K562 (cell line): ENCODE data around the gene NABP1. TPM values are rescaled to one million over a fixed set of nuclear protein-coding genes. Genes with fewer than 3 reads are reported as not detected.

Experiments
- ATAC-seq: fragments of 200-7000 bp; cut with Tn5 transposase; 3 replicates; pipeline ENCODE4 v1.9.1; 2020; ENCODE audit warnings: moderate library complexity
- BruUV-seq: library from RNA; stranded (reverse); fragments of 400-500 nt; replicated peaks from 2 replicates; lab custom pipeline; 2021; lab: Mats Ljungman, UMichigan
- CTCF ChIA-PET: fragments of 300-600 bp; formaldehyde crosslinking; extraction: SDS; loops from one replicate; lab custom pipeline; 2021; ENCODE audit warnings: low intra/inter-chr PET ratio; lab: Yijun Ruan, JAX
- POLR2A ChIA-PET: fragments of 300-600, 350-650 bp; sonication (Branson Sonifier 250); formaldehyde crosslinking; extraction: SDS; loops from one replicate; lab custom pipeline; 2021; ENCODE audit warnings: antibody characterized with exemption, inconsistent platforms; lab: Yijun Ruan, JAX
- DNase-seq, 4 experiments: peaks; one replicate each; pipeline versions ENCODE4 v3.0.0 to v3.0.0-alpha.2; 2011 to 2018; ENCODE audit warnings: low spot score in 3 of 4, mixed read lengths in 3 of 4; ENCODE audit errors: extremely low read depth in 1 of 4
- FAIRE-seq: peaks from 2 replicates; lab custom pipeline; 2011; peaks lifted over from hg19 to GRCh38; lab: Jason Lieb, UNC
- H2AFZ ChIP-seq: 2 replicates; pipeline ENCODE4 v1.6.0; 2011; ENCODE audit warnings: low read depth, low read length, control low read depth, inconsistent platforms
- H3K27ac ChIP-seq: fragments of 200-600 bp; 3 replicates; pipeline ENCODE4 v1.8.0; 2011; ENCODE audit warnings: low read depth, mild to moderate bottlenecking, control low read depth, inconsistent platforms, low read length, moderate library complexity, mixed read lengths; ENCODE audit errors: extremely low read depth
- H3K27me3 ChIP-seq, 2 experiments: fragments of 300-600 bp in 1 of 2; 2 replicates in 1 of 2; 3 replicates in 1 of 2; pipeline versions ENCODE4 v1.6.0 to v1.8.0; 2011; ENCODE audit warnings: inconsistent platforms in 2 of 2, low read length in 2 of 2, mild to moderate bottlenecking in 1 of 2, mixed read lengths in 1 of 2, moderate library complexity in 1 of 2; ENCODE audit not compliant: control insufficient read depth in 2 of 2, insufficient read depth in 2 of 2
- H3K36me3 ChIP-seq: fragments of 300-600 bp; 3 replicates; pipeline ENCODE4 v1.8.0; 2011; ENCODE audit warnings: mild to moderate bottlenecking, low read length, inconsistent platforms; ENCODE audit not compliant: control insufficient read depth, insufficient read depth
- H3K4me1 ChIP-seq, 2 experiments: fragments of 200-600 bp in 1 of 2; replicated peaks in 1 of 2; 2 replicates in 1 of 2; 3 replicates in 1 of 2; pipeline versions ENCODE4 v1.5.1 to v1.8.0; 2011; ENCODE audit warnings: inconsistent platforms in 2 of 2, low read length in 2 of 2, mild to moderate bottlenecking in 1 of 2, mixed read lengths in 1 of 2, moderate library complexity in 1 of 2; ENCODE audit not compliant: control insufficient read depth in 2 of 2, insufficient read depth in 2 of 2
- H3K4me2 ChIP-seq: 2 replicates; pipeline ENCODE4 v1.6.1; 2011; ENCODE audit warnings: low read length, control low read depth, inconsistent platforms, mixed read lengths; ENCODE audit not compliant: insufficient read depth
- H3K4me3 ChIP-seq: fragments of 200-600 bp; sonication (generic), shearing (Covaris generic); 2 replicates; pipeline ENCODE4 v1.5.1; 2016; ENCODE audit warnings: control low read depth, inconsistent platforms
- H3K79me2 ChIP-seq: fragments of 200-600 bp; 3 replicates; pipeline ENCODE4 v1.8.0; 2011; ENCODE audit warnings: low read length, inconsistent platforms; ENCODE audit not compliant: control insufficient read depth, insufficient read depth
- H3K9ac ChIP-seq, 2 experiments: 2 replicates each; pipeline versions ENCODE4 v1.6.0 to v1.6.1; 2011; ENCODE audit warnings: low read depth in 2 of 2, low read length in 2 of 2, control low read depth in 1 of 2, inconsistent platforms in 1 of 2, mild to moderate bottlenecking in 1 of 2, mixed read lengths in 1 of 2; ENCODE audit not compliant: insufficient read depth in 1 of 2
- H3K9me1 ChIP-seq: one replicate; pipeline ENCODE4 v1.6.0; 2011; ENCODE audit warnings: inconsistent platforms, mild to moderate bottlenecking, low read length, moderate library complexity; ENCODE audit not compliant: control insufficient read depth, insufficient read depth
- H3K9me3 ChIP-seq: replicated peaks from 2 replicates; pipeline ENCODE4 v1.5.1; 2011; ENCODE audit warnings: low read depth, low read length, inconsistent platforms; ENCODE audit not compliant: control insufficient read depth, insufficient read depth
- H4K20me1 ChIP-seq: replicated peaks from 2 replicates; pipeline ENCODE4 v1.6.1; 2011; ENCODE audit warnings: low read length, inconsistent platforms, mixed read lengths; ENCODE audit not compliant: control insufficient read depth, insufficient read depth
- BRD4 ChIP-seq: fragments of 200-600 bp; sonication (generic); IDR thresholded peaks from 2 replicates; pipeline ENCODE4 v1.6.1; 2017; ENCODE audit warnings: inconsistent platforms
- C11orf30 ChIP-seq: fragments of 450-650 bp; IDR thresholded peaks from 2 replicates; pipeline ENCODE4 v1.6.1; 2016; ENCODE audit warnings: low read depth, mild to moderate bottlenecking
- CEBPG ChIP-seq, 3 experiments: fragments of 200-800 bp in 1 of 3; sonication (Bioruptor generic) in 1 of 3; sonication (generic) in 1 of 3; formaldehyde crosslinking in 1 of 3; IDR thresholded peaks in 2 of 3; conservative IDR thresholded peaks in 1 of 3; 2 replicates each; pipeline versions ENCODE4 v1.6.1 to v1.8.0; 2016 to 2022; ENCODE audit warnings: missing compliant biosample characterization in 2 of 3, missing genetic modification characterization in 2 of 3, mild to moderate bottlenecking in 1 of 3, missing genetic modification reagents in 1 of 3
- GTF2E2 ChIP-seq: fragments of 200-800 bp; sonication (Bioruptor generic); IDR thresholded peaks from 2 replicates; pipeline ENCODE4 v1.6.1; 2016; ENCODE audit warnings: missing genetic modification characterization, missing compliant biosample characterization
- NEUROD1 ChIP-seq: fragments of 150-350 bp; IDR thresholded peaks from 2 replicates; pipeline ENCODE4 v1.6.1; 2014; ENCODE audit warnings: borderline replicate concordance, low read length, low read depth; ENCODE audit not compliant: partially characterized antibody
- NFIX ChIP-seq: fragments of 250-450 bp; sonication (Bioruptor Pico); IDR thresholded peaks from 2 replicates; pipeline ENCODE4 v1.4.0; 2020; ENCODE audit warnings: low read depth, mild to moderate bottlenecking, moderate library complexity
- POU5F1 ChIP-seq: fragments of 150-350 bp; IDR thresholded peaks from 2 replicates; pipeline ENCODE4 v1.6.1; 2014; ENCODE audit warnings: borderline replicate concordance, low read length, low read depth, mild to moderate bottlenecking; ENCODE audit not compliant: partially characterized antibody
- SMARCE1 ChIP-seq: fragments of 450-650 bp; IDR thresholded peaks from 2 replicates; pipeline ENCODE4 v1.7.1; 2016; ENCODE audit warnings: mild to moderate bottlenecking
- WHSC1 ChIP-seq: IDR thresholded peaks from one replicate; pipeline ENCODE4 v1.6.1; 2012; ENCODE audit warnings: low read length, control low read depth, inconsistent platforms
- ZNF184 ChIP-seq: sonication (generic); formaldehyde crosslinking; IDR thresholded peaks from 2 replicates; pipeline ENCODE4 v1.5.0; 2020; ENCODE audit warnings: missing genetic modification reagents
- ZNF79 ChIP-seq: fragments of 250-450 bp; sonication (Bioruptor Pico); IDR thresholded peaks from 2 replicates; pipeline ENCODE4 v1.4.0; 2020; ENCODE audit warnings: low read depth, mild to moderate bottlenecking, moderate library complexity
- WGBS: fragments of 100-300 bp; shearing (Covaris generic); methylation state at CpG from one replicate; pipeline ENCODE4 v1.1.6; 2016; ENCODE audit warnings: low coverage, mixed read lengths; ENCODE audit not compliant: insufficient coverage; ENCODE audit errors: missing lambda C conversion rate; 5-methylcytosine and 5-hydroxymethylcytosine counted together
- in situ Hi-C: fragments of 300-500 bp; cut with MboI; formaldehyde crosslinking; loops from 4 replicates; pipeline ENCODE4 v1.15.0; 2018; ENCODE audit warnings: inconsistent platforms, mixed read lengths
- intact Hi-C: fragments of 100-400 bp; cut with micrococcal nuclease; formaldehyde crosslinking; loops from 2 replicates; pipeline ENCODE4 v1.14.2; 2022
- polyA plus RNA-seq, 8 experiments: library from polyadenylated mRNA; depleted of rRNA in 4 of 8; stranded (reverse) in 5 of 8; unstranded in 3 of 8; fragments of >200 nt; fragmentation: Nextera tagmentation in 2 of 8; fragmentation: Illumina TruSeq in 1 of 8; extraction: Ambion mirVana in 2 of 8; extraction: Trizol in 1 of 8; gene quantifications; 2 replicates each; pipeline versions ENCODE4 v1.2.1 to v1.2.3, GENCODE V29; 2011 to 2014; ENCODE audit warnings: inconsistent platforms in 1 of 8, missing spikeins in 1 of 8
- total RNA-seq, 7 experiments: library from RNA; depleted of rRNA in 6 of 7; stranded (reverse); fragments of >200 nt in 6 of 7; fragmentation: Illumina TruSeq in 2 of 7; extraction: Trizol in 2 of 7; gene quantifications; 2 replicates each; pipeline versions ENCODE4 v1.2.1 to v1.2.3, GENCODE V29; 2011 to 2021; ENCODE audit warnings: low replicate concordance in 1 of 7

The NABP1 gene
- total and polyA plus RNA-seq, 9 of the 15 experiments (the other 6 are each of a cell fraction or from before 2014, with no cell fraction given), result 12.8 to 44.0 (median 20.2) TPM

GRCh38 chr2:191660575-191660974 lies 17.4 kb upstream of the NABP1 start (continued):
- no peak for TF ChIP-seq NEUROD1
- no peak for TF ChIP-seq NFIX (CRISPR knock-in tag)
- no peak for TF ChIP-seq SMARCE1
- no peak for TF ChIP-seq ZNF79 (CRISPR knock-in tag)

- Histone ChIP-seq H3K9me1 (no peaks in the 10 kb centered on the region), H3K36me3 (no peaks in the 10 kb centered on the region), H3K27ac (no peak overlapping the region), H3K4me3 (no peak overlapping the region), H4K20me1 (no peaks in the 10 kb centered on the region), H3K9me3 (no peaks in the 10 kb centered on the region), H3K9ac (no peak overlapping the region), H3K4me1 (peaks cover 0 to 8% of the 10 kb centered on the region in 2 experiments; a peak in 2 of 5 replicates), H2AFZ (no peak overlapping the region), H3K4me2 (no peak overlapping the region), H3K79me2 (no peaks in the 10 kb centered on the region), H3K27me3 (no peaks in the 10 kb centered on the region)
- DNase-seq, result no peak
- intact Hi-C loops, result no loop called here
- ATAC-seq, result no peak
- ChIA-PET POLR2A (interaction anchor here (1.3 kb wide), 1 partner anchor 14 kb away, joined by 3 read pairs; no protein-coding TSS in a partner anchor), CTCF (no interaction called here)
- WGBS, result 48% methylated on average over 2 of the region's 2 CpGs
- in situ Hi-C loops, result no loop called here
- TF ChIP-seq CEBPG (CRISPR knock-in tag; IDR thresholded peaks at IDR 0.05) (no peak), CEBPG (tag; conservative IDR thresholded peaks at IDR 0.05 in 1 of 2, IDR thresholded peaks at IDR 0.05 in 1 of 2) (peak in 1 of 2 experiments; percentile 27; a peak in 1 of 4 replicates), C11orf30 (no peak), WHSC1 (no peak), GTF2E2 (tag) (0 out of 2 replicates have a peak, but pooled peaks have one; percentile 27), POU5F1 (no peak), BRD4 (no peak), ZNF184 (CRISPR knock-in tag) (no peak)
- FAIRE-seq, result no peak
- BruUV-seq, result no TSS peak
Observed at GRCh38 chr2:191661097-191661924, 16.6 kb upstream of the NABP1 start.
